ENCODE measurements around the gene WDFY3. TPM values are rescaled to one million over a fixed set of nuclear protein-coding genes. Genes with fewer than 3 reads are reported as not detected.

Gene WDFY3
- total and polyA plus RNA-seq, 10 donors, result 1.6 to 208 (median 127) TPM

DNA sequence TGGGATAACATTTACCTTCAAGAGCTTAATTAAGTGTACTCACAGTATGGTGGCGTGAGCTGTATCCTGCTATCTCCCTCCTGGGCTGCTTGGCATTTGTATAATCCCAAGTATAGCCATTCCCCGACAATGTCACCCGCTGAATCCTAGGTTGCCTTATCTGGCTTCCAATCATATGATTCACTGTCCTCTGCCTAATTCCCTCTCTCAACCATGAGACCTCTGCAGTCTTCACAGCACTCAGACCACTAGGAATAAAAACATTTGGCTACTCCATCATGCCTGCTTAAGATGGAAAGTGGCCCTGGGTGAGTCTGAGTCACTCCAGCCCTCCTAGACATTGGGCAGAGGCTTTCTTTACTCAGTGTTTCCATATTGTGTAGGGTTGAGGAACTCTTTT lies 28.9 kb upstream of the WDFY3 start:
- Histone ChIP-seq H3K27me3 (replicated peaks in 1 of 7) (no peaks in the 10 kb centered on the region), H3K9me3 (peaks cover 0 to 12% (median 0%) of the 10 kb centered on the region in 8 donors), H3K4me1 (no peaks in the 10 kb centered on the region), H3K36me3 (no peaks in the 10 kb centered on the region), H3K27ac (no peak overlapping the region), H3K4me3 (no peak overlapping the region)
- TF ChIP-seq POLR2AphosphoS5 (IDR thresholded peaks at IDR 0.05) (no peak), POLR2A (IDR thresholded peaks at IDR 0.05) (no peak)
- TF ChIP-seq, protein P1, sequence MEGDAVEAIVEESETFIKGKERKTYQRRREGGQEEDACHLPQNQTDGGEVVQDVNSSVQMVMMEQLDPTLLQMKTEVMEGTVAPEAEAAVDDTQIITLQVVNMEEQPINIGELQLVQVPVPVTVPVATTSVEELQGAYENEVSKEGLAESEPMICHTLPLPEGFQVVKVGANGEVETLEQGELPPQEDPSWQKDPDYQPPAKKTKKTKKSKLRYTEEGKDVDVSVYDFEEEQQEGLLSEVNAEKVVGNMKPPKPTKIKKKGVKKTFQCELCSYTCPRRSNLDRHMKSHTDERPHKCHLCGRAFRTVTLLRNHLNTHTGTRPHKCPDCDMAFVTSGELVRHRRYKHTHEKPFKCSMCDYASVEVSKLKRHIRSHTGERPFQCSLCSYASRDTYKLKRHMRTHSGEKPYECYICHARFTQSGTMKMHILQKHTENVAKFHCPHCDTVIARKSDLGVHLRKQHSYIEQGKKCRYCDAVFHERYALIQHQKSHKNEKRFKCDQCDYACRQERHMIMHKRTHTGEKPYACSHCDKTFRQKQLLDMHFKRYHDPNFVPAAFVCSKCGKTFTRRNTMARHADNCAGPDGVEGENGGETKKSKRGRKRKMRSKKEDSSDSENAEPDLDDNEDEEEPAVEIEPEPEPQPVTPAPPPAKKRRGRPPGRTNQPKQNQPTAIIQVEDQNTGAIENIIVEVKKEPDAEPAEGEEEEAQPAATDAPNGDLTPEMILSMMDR (IDR thresholded peaks at IDR 0.05 in 8 of 11, conservative IDR thresholded peaks at IDR 0.05 in 3 of 11), result no peak
- no peak for DNase-seq
- intact Hi-C loops (cut with DNase I; ENCODE audit: low total_unique reads), result no loop called here
- 83 to 97% (median 92%) methylated on average over 3 of the region's 3 CpGs for WGBS, 5 donors

- DNase-seq, result no peak
- Histone ChIP-seq H3K4me3 (no peak overlapping the region), H3K9me3 (peaks cover 0 to 12% (median 0%) of the 10 kb centered on the region in 8 donors), H3K4me1 (no peaks in the 10 kb centered on the region), H3K27ac (no peak overlapping the region), H3K36me3 (no peaks in the 10 kb centered on the region), H3K27me3 (replicated peaks in 1 of 7) (no peaks in the 10 kb centered on the region)
- intact Hi-C loops (cut with DNase I; ENCODE audit: low total_unique reads), result no loop called here
- TF ChIP-seq POLR2A (IDR thresholded peaks at IDR 0.05) (no peak), POLR2AphosphoS5 (IDR thresholded peaks at IDR 0.05) (no peak)
- TF ChIP-seq, protein P1 (IDR thresholded peaks at IDR 0.05 in 8 of 11, conservative IDR thresholded peaks at IDR 0.05 in 3 of 11), result no peak
- 37 to 68% (median 57%) methylated on average over 3 of the region's 3 CpGs for WGBS, 5 donors
Measured at GRCh38 chr4:84994280-84994679, 27.8 kb upstream of the WDFY3 start.

DNA sequence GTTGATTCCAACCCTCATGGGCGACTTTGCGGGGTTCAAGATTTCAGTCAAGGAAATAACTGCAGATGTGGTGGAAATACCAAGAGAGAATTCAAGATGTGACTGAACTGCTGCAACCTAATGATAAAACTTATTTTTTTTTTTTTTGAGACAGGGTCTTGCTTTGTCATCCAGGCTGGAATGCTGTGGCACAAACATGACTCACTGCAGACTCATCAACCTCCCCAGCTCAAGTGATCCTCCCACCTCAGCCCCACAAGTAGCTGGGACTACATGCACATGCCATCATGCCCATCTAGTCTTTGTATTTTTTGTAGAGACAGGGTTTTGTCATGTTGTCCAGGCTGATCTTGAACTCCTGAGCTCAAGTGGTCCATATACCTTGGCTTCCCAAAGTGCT lies 19.5 kb upstream of the WDFY3 start:
- H3K27me3 ChIP-seq (replicated peaks in 1 of 7), result no peaks in the 10 kb centered on the region
- no peak for DNase-seq
- intact Hi-C loops (cut with DNase I; ENCODE audit: low total_unique reads), result no loop called here
- no peak overlapping the region for H3K4me3 ChIP-seq
- no peak for TF ChIP-seq POLR2AphosphoS5 (IDR thresholded peaks at IDR 0.05)
- TF ChIP-seq, protein P1 (IDR thresholded peaks at IDR 0.05 in 8 of 11, conservative IDR thresholded peaks at IDR 0.05 in 3 of 11), result no peak
- no peak for TF ChIP-seq POLR2A (IDR thresholded peaks at IDR 0.05)
- no peaks in the 10 kb centered on the region for H3K4me1 ChIP-seq
- H3K36me3 ChIP-seq, result no peaks in the 10 kb centered on the region
- peaks cover 0 to 15% (median 3%) of the 10 kb centered on the region in 8 donors for H3K9me3 ChIP-seq
- H3K27ac ChIP-seq, result no peak overlapping the region
- 94 to 100% (median 99%) methylated on average over 2 of the region's 2 CpGs for WGBS, 5 donors

DNA sequence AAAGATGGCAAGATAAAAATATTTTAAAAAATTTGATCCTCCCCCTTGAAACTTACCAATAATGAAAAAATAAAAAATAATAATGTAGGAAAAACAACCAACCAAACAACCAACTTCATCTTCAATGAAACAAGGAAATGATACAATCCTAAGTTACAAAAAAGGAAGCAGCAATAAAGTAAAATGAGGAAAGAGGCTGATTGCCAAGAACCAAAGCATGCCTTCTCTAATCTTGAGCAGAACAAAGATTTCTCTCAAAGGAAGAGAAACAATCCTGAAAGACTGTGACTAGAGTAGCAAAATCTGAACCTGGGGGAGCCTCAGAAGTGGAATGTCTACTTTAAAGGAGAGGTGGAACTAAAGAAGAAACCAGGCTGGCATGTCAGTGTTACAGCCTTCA lies 10.9 kb upstream of the WDFY3 start:
- Histone ChIP-seq H3K4me3 (no peak overlapping the region), H3K27me3 (replicated peaks in 1 of 7) (no peaks in the 10 kb centered on the region), H3K4me1 (peaks cover 0 to 12% (median 0%) of the 10 kb centered on the region in 6 donors), H3K36me3 (no peaks in the 10 kb centered on the region), H3K27ac (peak overlapping the region in 4 of 8 donors; percentile 4 to 65 (median 26)), H3K9me3 (no peaks in the 10 kb centered on the region)
- DNase-seq, result no peak
- intact Hi-C loops (cut with DNase I; ENCODE audit: low total_unique reads), result no loop called here
- TF ChIP-seq, protein P1 (IDR thresholded peaks at IDR 0.05 in 8 of 11, conservative IDR thresholded peaks at IDR 0.05 in 3 of 11), result no peak
- no peak for TF ChIP-seq POLR2AphosphoS5 (IDR thresholded peaks at IDR 0.05)
- no peak for TF ChIP-seq POLR2A (IDR thresholded peaks at IDR 0.05)

Data from spleen (tissue), 11 donors.